T-helper 2 cell (primary cell): Measurements from ENCODE around the gene C12orf50.
"Not testable (repeated sequence)": the region's sequence is repeated elsewhere in the genome, so short reads cannot be mapped to it uniquely, and the experiment has no call there.

Source experiments
- DNase-seq, 5 experiments: peaks; one replicate each; pipeline versions ENCODE4 v3.0.0 to v3.0.0-alpha.2; 2012 to 2022
- total RNA-seq, 2 donors: gene quantifications; one replicate each; lab custom pipeline; 2026; lab: John Stamatoyannopoulos, UW

C12orf50 gene, protein sequence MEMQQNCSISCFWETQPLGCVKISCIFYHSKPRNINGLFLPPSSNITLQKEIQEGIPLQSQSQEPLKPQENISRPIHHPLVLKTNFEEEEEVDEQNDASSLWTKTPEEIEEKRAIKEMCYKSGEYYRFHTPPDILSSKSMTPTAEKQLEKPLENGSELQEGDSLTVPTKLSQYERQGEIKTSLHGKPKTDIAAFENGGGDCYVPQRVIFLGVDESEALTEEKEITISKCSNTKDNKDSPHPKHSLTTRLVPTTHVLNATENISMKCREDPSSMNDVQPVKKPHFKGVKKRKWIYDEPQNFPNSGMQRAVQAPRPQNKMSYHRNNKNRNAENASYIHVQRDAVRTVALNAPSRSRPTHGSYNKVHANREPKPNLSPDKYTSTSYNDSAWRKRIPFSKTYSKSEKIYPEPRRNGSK
- total RNA-seq: 0 to 0.07 reads per million in 2 donors

GRCh38 chr12:88029093-88029665, at the start of gene C12orf50:
TSS of gene C12orf50 (minus strand) at chr12:88029401. CDS start at chr12:88026962, 2,439 bp downstream.
- DNase-seq: no peak

DNA sequence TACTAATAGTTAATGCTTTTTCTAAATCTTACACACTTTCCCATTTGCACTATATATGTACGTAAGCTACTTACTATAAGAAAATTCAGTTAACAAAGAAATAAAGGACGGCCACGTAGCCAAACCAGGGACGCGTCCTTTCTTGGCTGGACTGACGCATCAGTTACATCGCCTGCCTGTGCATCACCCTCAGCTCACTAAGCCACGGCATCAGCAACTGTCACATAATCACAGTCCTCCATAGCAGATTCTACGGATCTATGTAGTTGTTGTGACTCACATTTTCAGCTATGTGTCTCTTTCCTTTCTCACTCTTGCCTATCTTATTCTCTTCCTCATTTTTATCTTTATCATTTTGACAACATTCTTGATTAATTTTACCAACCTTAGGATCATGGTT, 38.1 kb upstream of the C12orf50 start:
- DNase-seq: no peak

DNA sequence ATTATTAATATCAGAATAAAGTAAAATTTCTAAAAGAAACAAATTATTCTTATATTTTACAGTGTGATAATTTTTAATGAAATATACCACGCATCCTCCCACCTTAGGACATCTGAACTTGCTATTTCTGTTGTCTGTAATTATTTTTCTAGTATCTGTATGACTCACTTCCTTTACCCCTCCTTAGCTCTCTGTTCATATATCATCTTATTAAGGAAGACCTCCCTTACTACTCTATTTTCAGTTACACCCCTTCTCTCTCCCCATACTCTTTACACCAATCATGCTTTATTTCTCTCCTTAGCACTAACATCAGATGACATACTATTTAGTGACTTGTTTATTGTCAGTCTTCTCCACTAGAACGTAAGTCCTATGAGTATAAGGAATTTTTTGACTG, 34.2 kb upstream of the C12orf50 start:
- DNase-seq: peak in 1 of 5 experiments; percentile 34

DNA sequence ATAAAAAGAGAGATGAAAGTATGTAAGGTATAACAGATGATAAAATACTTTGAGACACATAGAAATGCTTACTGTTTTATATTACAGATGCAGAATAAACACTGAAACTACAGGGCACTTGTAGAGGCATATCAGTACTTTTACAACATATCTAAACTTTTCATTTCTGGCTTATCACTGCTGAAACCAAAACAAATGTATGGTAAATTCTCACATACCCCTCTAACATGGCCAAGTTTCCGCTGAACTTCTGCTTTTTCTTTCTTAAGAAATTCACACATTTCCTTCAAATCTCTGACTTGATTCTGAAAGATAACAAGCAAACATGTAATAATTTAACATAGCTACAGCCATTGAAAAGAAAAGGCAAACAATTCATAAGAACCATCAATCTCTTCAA, 33.3 kb upstream of the C12orf50 start:
- DNase-seq: peak in 1 of 5 experiments; percentile 76

DNA sequence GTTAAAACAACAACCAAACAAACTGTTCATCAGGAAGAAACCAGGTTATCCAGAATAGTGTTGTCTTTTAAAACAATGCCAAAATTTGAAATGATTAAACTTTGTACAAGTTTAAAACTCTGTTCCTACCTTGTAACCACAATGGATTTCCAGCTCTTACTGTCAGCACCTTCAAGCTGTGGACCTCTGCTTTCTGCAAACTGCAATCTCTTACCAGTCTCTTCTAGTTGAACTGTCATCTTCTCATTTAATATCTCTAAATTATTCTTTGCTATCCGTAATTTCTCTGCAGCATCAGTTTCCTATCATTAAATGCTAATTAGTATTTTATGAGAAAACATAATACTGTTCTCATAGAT, 29.5 kb upstream of the C12orf50 start:
- DNase-seq: no peak

GRCh38 chr12:88057994-88058718, 29.0 kb upstream of the C12orf50 start:
- DNase-seq: peak in 1 of 5 experiments; percentile 18

DNA sequence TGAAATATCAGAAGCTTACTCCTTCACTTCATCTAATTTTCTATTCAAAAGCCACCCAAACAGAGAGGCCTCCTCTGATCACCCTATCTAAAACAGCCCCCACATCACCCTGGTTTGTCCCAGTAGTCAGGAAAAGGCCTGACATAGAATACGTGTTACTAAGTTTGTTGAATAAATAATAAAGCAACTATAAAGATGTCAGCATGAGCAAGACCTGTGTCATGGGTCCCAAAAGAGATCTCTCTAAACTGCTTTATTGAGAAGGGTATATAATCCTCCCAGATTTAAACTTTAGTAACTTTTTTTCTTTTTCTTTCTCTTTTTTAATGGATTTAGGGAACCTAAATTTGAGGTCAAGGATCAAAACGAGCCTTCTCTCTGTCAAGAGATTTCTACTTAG, 27.4 kb upstream of the C12orf50 start:
- no peak for DNase-seq

GRCh38 chr12:88052686-88053085, 23.5 kb upstream of the C12orf50 start:
- peak in 1 of 5 experiments; percentile 36 for DNase-seq

DNA sequence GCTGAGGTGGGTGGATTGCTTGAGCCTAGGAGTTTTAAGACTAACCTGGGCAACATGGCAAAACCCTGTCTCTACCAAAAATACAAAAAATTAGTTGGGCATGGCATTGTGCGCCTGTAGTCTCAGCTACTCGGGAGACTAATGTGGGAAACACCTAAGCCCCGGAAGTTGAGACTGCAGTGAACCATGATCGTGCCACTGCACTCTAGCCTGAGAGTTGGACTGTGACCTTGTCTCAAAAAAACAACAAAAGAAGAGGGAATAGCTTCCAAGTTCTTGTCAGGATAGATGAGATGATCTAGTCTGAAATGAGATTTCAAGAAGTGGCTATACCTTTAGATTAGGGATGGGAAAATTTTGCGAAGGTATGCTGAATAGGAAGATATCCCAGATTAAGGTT, 14.8 kb upstream of the C12orf50 start:
- no peak for DNase-seq

GRCh38 chr12:88037770-88038169, 8.6 kb upstream of the C12orf50 start:
- DNase-seq: no peak

GRCh38 chr12:88036353-88036965, 7.3 kb upstream of the C12orf50 start:
- peak in 1 of 5 experiments; percentile 16 for DNase-seq

DNA sequence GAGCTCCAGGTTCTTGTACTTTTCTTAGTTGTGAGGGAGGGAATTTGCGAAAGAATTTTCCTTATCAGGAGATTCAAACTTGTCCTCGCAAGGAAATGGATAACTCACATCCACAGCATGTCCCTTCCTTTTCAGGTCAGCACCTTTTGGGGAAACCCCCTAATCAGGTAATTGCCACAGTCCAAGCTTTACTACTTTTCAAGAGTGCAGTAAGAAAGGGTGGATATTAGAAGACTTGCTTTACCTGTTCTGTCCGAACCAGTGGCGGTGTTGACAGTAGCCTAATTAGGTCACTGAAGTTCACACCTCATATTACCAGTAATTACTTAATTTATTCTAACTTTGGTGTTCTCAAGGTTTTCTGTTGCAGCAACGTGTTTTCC, 6.7 kb upstream of the C12orf50 start:
- no peak for DNase-seq

- DNase-seq: peak; percentile 65 to 88 (median 80)
Observed at GRCh38 chr12:88035271-88035906, 6.2 kb upstream of the C12orf50 start.

DNA sequence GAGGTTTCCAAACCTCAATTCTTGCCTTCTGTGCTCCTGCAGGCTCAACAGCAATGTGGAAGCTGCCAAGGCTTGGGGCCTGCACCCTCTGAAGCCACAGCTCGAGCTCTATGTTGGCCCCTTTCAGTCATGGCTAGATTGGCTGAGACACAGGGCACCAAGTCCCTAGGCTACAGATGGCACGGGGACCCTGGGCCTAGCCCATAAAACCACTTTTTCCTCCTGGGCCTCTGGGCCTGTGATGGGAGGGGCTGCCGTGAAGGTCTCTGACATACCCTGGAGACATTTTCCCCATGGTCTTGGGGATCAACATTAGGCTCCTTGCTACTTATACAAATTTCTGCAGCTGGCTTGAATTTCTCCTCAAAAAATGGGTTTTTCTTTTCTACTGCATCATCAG, 2.0 kb upstream of the C12orf50 start:
- not testable (repeated sequence) for DNase-seq

GRCh38 chr12:88026196-88026595, 3.0 kb downstream of the C12orf50 start:
- DNase-seq: no peak

DNA sequence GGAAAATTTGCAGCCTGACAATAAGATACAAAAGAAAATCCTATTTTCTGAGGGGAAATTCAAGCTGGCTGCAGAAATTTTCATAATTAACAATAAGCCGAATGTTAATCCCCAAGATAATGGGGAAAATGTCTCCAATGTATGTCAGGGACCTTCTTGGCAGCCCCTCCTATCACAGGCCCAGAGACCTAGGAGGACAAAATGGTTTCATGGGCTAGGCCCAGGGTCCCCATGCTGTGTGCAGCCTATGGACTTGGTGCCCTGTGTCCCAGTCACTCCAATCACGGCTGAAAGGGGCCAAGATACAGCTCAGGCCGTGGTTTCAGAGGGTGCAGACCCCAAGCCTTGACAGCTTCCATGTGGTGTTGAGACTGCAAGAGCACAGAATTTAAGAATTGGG, 11.2 kb downstream of the C12orf50 start:
- DNase-seq: no peak

DNA sequence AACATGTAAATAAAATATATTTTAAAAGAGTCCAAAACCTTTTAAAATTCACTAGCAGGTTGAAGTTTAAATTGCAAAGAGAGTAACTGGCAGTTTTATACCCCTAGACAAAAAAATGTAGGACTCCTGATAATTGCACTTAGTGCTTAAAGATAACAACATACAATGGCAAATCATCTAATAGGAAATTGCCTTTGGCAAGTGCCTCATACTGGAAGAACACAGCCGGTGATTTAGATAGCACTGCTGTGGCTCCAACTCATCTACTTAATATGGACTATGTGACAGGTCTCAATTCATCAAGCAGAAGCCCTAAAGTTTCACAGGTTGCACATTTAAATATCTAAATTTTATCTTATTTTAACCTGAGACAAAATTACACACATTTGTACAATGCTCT, 13.4 kb downstream of the C12orf50 start:
- no peak for DNase-seq

DNA sequence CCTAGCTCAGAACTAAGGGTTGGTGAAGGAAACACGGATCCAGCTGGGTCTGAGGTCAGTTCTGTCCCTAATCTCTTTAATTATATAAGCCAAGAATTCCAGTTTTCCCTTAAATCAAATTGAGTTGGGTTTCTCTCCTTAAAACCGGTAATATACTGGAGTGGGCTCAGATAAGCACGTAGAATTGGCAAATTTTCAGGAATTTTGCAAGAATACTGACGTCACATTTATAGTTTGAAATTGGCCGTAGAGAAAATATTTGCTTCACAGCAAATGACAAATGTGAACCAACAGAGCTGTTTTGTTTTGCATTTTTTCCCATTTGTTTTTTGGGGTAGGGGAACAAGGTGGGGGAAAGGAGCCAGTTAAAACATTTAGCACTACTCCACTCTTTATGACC, 17.4 kb downstream of the C12orf50 start:
- no peak for DNase-seq

- DNase-seq: no peak
Observed at GRCh38 chr12:88006351-88006750, 22.9 kb downstream of the C12orf50 start.

- no peak for DNase-seq
Observed at GRCh38 chr12:88001327-88001726, 27.9 kb downstream of the C12orf50 start.

- peak in 4 of 5 experiments; percentile 1 to 50 (median 4) for DNase-seq
Observed at GRCh38 chr12:87995581-87996178, 33.5 kb downstream of the C12orf50 start.

GRCh38 chr12:87991483-87991882, 37.7 kb downstream of the C12orf50 start:
- no peak for DNase-seq
